ENCODE data around the gene SEPTIN6.
"Not testable (repeated sequence)": the region's sequence is repeated elsewhere in the genome, so short reads cannot be mapped to it uniquely, and the experiment has no call there.

The SEPTIN6 gene

DNA sequence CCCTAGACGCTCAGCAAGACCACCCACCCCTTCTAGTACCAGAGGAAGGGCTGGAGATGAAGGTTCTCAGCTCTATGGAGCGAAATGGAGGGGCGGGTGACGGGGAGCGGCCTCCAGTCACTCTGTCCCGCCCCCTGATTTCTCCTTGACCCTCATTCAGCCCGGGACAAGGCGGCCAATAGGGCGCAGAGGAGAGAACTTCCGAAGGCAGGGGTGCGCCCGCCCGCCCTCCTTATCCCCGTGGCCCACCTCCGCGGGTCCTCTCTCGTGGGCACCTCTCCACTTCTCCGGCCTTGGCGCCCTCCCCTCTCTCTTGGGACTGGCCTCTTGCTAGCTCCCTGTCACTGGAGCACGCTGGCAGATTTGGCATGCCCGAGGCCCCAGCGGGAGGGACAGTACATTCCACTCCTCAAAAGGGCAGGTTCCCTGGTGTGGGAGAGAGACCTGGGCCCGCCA lies 1.1 kb upstream of the SEPTIN6 start:
- no peak for DNase-seq (ENCODE audit: low read depth)
- H3K4me3 ChIP-seq (ENCODE audit: low read depth, low read length) = no peak overlapping the region

DNA sequence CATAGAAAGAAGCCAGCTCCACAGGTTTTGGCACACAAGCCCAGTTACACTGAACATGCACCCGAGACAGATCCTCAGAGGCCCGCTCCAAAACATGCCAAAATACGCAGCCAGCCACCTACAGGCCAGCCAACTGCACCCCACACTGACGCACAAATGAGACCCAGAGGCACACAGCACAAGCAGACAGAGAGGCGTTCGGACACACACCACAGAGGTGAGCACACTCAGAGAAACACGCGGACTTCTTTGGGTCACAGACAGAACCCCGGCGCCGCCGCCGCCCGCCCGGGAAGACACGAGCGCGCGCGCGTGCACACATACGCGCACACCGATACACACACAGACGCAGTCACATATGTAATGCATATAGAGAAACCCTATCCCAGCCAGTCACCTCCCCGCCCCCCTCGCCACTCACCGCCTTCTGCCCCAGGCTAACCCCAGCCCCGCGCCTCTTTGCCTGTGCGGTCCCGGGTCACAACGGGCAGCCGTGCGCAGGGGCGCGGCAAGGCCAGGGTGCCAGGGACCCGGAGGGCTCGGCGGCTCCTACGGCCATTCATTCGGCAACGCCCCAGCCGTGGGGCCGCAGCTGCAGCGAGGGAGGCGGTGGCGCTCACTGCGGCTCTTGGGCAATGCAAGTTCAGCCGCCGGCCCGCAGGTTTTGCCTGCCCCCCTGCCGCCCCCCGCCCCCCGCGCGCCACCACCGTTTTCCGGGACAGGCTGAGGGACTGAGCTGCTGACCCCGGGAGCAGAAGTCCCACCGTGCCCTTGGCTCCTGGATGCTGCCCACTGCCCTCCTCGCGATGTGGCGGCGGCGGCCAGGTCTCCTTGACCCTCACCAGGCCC lies 553 bp downstream of the SEPTIN6 start:
- no peak for DNase-seq (ENCODE audit: low read depth)
- peak overlapping the region; percentile 63 for H3K4me3 ChIP-seq (ENCODE audit: low read depth, low read length)

DNA sequence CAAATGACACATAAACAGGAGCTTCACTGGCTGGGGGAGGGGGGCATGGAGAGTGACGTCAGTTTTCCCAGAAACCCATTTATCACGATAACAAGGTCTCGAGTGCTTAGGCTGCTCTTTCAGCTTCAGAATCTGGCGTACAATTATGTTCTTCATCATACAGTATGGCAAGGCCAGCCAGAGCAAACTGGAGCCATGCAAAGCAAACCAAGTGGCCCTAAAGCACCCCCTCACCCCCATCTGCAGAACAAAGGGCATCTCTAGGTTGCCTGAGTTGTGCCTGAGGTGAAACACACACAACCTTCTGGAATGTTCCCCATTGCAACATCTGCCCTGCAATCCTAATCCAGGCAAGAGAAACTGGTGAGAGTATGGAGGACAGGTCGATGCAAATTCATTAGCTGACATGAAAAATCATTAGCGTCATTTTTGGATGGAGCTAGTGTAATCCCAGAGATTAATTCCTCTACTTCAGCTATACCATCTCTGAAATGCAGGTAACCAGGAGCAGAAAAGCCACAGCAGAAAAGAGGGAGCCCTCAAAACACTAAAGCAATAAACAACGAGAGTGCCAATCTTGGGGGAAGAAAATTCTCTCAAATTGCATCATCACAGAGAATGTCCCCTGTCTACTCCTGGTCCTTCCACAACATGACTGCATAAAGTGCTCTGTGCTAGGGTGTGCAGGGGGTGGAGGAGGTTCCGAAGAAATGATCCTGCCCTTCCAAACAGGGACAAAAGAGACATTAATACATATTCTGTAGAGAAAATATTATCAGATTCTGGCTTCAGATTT lies 1.8 kb downstream of the SEPTIN6 start:
- H3K4me3 ChIP-seq (ENCODE audit: low read depth, low read length) = peak overlapping the region; percentile 63

DNA sequence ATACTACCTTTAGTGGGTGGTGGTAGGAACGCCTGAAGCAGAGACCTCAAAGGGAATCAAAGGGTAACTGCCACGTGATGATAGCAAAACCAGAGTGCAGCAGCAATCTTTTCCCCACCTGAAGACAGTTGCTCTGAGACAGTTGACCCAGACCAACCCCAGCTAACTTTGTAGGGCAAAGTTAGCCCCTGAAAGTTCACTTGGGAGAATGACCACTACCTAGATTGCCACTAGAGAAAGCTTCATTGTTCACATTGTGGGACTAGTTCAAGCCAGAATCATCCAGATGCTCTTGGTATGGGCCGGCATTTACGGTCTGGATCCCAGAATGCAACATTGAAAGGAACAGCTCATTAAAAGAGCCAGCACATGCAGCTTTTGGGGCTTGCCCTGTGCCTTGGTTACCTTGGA lies 4.1 kb downstream of the SEPTIN6 start:
- H3K4me3 ChIP-seq (ENCODE audit: low read depth, low read length) = no peak overlapping the region
- no peak for DNase-seq (ENCODE audit: low read depth)

More for the DNA sequence above, 1.8 kb downstream of the SEPTIN6 start:
- peak; percentile 35 for DNase-seq (ENCODE audit: low read depth)

DNA sequence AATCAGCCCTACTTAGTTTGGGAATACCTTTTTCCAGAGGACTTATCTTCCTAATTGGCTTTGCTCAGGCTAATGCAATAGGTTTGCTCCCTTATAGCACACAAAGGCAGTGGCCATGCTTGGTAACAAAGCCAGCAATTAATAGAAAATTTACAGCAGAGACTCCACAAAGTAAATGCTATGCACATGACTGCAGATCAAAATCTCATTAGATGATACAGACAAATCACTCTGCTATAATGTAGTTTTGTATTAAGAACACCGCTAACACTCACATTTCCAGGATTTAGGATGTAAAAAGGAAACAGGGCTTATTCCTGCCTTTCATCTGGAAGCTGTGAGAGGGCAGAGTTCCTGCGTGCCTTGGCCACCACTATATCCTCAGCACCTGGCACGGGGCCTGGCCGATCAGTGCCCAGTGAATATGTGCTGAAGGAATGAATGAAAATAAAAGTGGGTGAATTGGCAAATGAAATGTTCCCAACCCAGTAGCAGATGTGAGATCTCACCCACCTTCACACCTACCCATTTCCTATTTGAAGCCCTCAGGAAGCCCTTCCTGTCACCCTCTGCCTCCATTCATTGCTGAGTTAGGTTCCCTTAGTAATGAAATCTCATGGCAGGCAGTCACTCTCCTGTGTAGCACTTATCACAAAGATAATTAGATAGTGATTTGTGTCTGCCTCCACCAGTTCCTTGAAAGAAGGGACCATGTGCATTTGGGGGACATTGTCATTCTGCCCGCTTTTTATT lies 5.1 kb downstream of the SEPTIN6 start:
- no peak overlapping the region for H3K4me3 ChIP-seq (ENCODE audit: low read depth, low read length)
- no peak for DNase-seq (ENCODE audit: low read depth)

DNA sequence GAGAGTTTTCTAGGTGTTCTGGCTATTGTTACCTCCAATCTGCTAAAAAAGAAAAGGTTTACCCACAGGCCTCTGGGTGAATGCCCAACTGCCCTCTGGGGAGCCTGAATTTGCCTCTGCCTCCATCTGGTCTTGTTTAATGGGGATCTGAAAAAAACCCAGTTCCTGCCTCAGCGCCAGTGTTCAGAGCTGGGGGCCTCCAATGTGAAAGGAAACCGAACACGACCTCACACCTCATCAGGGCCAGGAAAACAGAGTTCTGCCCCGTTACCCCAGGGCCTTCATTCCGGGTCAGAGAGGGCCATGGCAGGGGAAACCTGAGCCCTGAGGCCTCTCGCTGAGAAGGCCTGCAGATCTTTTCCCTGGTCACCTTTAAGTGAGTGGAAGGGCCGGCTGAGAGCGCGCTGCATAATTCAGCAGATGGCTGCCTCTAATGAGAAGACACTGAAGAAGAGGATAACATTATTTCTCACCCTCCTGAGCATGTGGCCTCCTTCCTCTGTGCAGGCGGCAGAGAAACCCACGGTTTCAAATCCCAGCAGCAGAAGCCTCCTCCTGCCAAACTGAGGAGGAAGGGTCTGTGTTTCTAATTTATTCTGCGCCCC lies 6.8 kb downstream of the SEPTIN6 start:
- peak; percentile 36 for DNase-seq (ENCODE audit: low read depth)

DNA sequence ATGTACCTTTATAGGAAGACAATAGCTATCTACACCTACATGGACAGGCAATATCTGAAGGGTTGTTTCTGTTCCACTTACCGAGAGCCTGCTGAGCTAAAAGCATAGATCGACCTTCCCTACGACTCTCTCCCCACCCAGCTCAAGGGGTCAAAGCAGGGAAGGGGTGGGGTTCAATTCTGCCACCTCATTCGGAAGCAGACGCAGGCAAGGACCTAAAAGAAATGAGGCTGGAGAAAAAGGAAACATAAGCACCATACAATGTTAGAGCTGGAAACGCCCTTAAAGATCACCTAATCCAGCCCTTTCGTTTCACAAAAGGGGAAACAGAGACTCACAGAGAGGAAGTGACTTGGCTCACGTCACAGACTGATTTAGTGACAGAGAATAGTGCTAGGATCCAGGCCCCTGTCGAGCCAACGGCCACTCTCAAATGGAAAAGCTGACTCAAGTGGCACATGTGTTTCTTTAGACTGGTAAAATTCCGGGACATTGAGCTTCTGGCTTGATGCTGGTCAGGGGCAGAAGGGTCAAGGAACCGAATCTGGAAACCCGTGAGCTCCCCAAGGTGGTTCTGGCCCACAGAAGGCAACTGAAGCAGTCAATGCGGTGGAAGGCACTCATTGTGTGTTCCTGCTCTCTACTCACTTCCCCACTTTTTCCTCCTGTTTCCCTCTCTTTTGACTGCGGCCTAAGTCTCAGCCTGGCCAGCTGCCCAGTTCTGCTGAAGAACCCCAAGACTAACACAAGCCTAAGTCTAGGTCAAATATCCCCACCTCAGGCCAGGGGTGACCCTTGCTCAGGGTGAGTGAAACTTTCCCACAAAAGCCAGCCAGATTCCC lies 7.5 kb downstream of the SEPTIN6 start:
- H3K4me3 ChIP-seq (ENCODE audit: low read depth, low read length) = no peak overlapping the region
- no peak for DNase-seq (ENCODE audit: low read depth)

More for the DNA sequence above, 6.8 kb downstream of the SEPTIN6 start:
- H3K4me3 ChIP-seq (ENCODE audit: low read depth, low read length) = no peak overlapping the region

DNA sequence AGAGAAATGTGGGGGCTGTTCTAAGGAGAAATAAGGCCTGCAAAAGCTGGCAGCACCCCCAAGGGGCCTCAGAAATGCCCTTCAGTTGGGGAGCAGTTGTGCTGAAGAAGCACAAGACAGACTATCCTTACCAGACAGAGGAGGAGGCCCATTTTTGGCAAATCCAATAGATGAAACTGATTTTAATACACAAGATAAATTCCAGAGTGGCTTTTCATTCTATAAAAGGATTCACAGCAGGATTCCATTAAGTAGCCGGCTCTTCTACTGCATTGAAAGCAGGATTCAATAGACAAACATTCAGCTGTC lies 8.1 kb downstream of the SEPTIN6 start:
- H3K4me3 ChIP-seq (ENCODE audit: low read depth, low read length) = no peak overlapping the region
- DNase-seq (ENCODE audit: low read depth) = no peak

DNA sequence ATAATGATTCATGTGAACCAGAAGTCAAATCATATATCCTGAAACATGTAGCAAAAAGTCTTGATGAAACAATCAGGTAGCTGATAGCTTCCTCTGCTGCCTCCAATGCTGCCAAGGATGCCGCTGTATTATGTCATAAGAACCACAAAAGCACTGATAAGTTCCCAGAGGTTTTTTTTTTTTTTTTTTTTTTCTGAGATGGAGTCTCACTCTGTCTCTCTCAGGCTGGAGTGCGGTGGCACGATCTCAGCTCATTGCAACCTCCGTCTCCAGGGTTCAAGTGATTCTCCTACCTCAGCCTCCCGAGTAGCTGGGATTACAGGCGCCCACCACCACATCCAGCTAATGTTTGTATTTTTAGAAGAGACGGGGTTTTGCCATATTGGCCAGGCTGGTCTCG lies 8.7 kb downstream of the SEPTIN6 start:
- H3K4me3 ChIP-seq (ENCODE audit: low read depth, low read length); DNase-seq (ENCODE audit: low read depth): not testable (repeated sequence)

DNA sequence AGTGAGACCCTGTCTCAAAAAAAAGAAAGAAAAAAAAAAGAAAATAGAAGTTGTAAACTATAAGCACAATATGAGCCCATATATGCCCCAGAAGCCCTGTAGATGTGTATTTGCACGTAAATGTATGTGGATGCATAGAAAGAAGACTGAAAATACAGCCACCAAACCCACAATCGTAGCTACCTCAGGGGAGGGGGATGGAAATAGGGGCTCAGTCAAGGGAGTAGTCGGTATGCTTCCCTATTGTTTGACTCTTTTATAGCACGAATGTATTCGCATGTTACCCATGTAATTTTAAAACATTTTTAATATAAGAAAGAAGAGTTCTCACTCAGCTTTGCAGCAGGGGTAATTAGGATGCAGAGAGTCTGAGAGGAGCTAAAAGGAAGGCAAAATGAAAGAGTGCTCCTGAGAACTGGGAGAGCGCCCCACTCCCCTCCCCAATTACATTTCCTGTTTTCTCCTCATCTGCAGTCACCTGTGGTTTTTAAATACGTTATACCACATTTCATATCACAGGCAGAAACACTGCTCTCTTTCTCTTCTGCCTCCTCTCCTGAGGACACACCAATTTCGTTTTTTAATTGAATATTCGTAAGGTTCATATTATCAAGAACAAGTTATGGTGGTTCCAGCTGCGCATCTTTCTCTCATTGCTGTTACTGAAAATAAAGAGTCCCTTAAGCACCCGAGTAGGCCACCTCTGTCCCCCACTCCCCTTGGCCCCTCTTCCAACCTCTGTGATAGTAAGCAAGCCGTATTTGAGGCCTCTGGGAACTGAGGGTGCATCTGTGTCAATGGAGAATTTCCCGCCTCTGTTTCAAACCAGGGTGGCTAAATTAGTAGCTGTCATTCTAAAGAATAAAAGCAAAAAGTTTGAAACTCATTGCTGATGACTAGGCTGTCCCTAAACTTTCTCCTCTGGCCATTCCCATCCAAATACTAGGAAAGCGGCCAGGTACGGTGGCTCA lies 10.7 kb downstream of the SEPTIN6 start:
- no peak for DNase-seq (ENCODE audit: low read depth)
- no peak overlapping the region for H3K4me3 ChIP-seq (ENCODE audit: low read depth, low read length)

DNA sequence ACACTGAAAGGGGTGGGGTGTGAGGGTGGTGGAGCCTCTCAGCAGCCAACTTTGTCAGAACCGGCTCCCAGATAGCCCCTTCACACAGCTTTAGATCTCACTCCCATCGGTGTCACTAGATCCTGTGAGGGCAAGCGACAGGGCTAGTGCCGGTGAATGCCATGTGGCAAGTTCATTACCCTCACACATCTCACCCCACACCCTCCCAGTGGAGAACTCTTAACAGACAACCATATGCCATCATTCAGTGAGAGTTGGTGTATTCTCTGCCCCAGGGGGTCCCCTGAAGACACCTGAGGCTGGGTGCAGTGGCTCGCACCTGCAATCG lies 15.3 kb downstream of the SEPTIN6 start:
- no peak overlapping the region for H3K4me3 ChIP-seq (ENCODE audit: low read depth, low read length)

DNA sequence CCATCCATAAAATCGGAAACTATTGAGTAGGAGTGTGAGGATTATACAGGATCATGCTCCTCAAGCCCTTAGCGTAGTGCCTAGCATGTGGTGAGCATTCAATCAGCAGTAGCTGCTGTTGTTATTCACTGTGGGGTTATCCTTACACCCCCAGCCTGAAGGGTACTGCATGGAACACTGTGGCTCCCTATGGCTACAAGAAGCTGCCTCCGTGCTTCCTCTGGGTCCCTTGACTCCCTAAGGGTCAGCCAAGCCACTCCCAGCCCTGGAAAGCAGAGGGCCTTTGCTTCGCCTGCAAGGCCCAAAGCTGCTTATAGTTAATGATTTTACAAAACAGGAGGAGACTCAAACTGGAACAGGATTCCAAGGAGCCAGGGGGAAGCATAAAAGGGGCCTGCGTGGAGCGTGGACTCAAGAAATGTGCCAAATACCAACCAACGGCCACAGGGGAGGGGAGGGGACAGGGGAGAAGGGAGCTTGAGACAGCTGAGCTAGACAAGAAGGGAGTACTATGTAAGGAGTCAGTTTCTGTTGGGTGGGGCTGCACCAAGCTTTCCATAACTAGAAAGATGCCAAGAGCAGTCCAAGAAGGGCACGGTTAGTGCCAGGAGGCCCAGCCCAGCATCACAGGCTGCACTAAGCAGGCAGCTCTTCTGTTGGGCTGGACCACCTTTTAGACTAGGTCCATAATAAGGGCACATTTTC lies 15.9 kb downstream of the SEPTIN6 start:
- DNase-seq (ENCODE audit: low read depth) = no peak
- H3K4me3 ChIP-seq (ENCODE audit: low read depth, low read length) = no peak overlapping the region

More for the DNA sequence above, 15.3 kb downstream of the SEPTIN6 start:
- no peak for DNase-seq (ENCODE audit: low read depth)

DNA sequence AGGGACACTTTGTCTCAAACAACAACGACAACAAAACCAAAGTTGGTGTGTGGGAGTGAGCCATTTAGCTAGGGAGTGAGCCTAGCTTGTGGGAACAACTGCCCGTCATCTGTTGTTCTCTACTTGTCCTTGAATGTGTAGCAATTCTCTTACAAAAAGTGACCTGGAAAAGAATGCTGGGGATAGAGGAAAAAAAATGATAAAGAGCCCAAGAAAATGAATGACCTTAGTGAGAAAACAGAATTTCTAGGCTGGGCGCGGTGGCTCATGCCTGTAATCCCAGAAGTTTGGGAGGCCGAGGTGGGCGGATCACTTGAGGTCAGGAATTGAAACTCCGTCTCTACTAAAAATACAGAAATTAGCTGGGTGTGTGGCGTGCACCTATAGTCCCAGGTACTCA lies 19.6 kb downstream of the SEPTIN6 start:
- DNase-seq (ENCODE audit: low read depth) = no peak

DNA sequence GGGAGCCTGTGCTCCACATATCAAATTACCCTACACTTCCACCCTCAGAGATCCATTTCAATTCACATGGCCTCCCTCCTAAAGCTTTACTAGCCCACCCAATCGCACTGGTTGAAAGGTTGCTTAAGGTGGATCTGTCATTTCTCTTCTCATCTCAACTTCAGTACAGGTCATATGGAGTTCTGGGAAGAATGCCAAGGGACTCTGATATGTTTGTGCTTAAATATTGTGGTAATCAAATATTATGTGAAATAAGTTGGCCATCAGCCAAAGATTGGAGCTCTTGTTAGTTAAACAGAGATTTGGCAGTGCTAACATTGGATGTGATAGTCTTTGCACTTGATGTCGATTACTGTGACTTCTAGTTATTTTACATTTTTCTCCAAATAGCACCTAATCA lies 20.5 kb downstream of the SEPTIN6 start:
- H3K4me3 ChIP-seq (ENCODE audit: low read depth, low read length) = no peak overlapping the region
- DNase-seq (ENCODE audit: low read depth) = no peak

More for the DNA sequence above, 19.6 kb downstream of the SEPTIN6 start:
- H3K4me3 ChIP-seq (ENCODE audit: low read depth, low read length) = no peak overlapping the region

DNA sequence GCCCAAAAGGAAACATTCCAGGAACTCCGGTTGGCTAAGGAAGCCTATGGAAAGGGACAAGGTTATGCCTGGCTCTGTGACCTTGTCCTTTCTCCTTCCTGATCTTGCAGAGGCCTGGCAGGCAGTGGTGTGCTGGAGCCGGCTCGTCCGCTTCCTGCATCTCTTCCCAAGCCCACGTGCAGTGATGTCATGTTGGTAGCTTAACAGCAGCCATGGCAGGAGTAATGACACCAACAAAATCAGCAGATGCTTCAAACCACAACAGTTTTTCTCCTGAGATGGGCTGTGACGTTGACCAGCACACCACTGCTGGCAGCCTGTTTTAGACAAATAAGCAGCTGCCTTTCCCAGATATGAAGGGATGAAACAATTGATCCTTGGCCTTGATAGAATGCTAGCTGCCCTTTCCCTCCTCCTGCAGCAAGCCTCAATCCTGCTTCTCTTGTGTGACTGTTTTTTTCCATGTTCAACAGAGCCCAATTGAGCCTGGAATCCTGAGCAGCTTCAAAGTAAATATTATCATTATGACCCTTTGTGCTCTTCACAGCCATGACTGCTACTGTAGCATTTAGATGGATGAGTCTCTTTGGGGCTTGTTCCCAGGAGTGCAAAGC lies 23.4 kb downstream of the SEPTIN6 start:
- DNase-seq (ENCODE audit: low read depth) = peak; percentile 42
- no peak overlapping the region for H3K4me3 ChIP-seq (ENCODE audit: low read depth, low read length)

DNA sequence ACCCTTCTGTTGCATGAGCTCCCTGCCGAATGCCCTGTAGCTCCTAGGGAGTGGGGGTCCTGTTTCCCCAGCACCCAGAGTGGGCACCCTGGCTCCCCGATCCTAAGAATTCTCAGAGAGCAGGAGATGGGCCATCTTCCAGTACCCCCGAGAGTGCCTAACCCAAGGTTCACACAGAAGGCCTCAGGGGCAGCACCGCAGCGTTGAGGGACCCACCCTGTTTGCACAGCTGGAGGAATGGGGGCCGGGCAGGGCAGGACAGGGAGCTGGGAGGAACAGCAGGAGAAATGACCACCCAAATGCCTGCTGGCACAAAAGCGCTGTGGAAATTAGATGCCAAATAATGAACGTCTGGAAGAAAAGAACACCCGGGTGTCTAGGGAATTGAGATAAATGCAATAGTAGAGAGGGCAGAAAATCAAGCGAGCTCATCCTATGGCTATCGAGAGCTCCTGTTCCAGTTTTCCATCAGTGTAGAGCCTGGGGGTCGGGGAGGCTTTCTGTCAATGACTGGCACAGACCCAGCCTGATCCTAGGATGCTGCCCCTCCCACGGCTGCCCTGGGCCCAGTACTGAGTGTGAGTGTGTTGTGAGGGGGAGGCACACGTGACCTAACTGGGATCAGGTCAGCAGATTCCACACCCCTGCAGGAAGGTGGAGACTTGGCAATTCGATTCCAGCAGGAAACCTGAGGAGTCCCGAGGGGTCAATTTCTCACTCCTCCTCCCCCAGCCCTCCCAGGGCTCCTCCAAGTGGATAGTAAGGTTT lies 25.7 kb downstream of the SEPTIN6 start:
- H3K4me3 ChIP-seq (ENCODE audit: low read depth, low read length) = no peak overlapping the region
- DNase-seq (ENCODE audit: low read depth) = peak; percentile 69
